K562 (cell line): ENCODE results near the gene CDH3. TPM values are rescaled to one million over a fixed set of nuclear protein-coding genes. Genes with fewer than 3 reads are reported as not detected.

Source experiments
- ATAC-seq: fragments of 200-7000 bp; cut with Tn5 transposase; 3 replicates; pipeline ENCODE4 v1.9.1; 2020; ENCODE audit warnings: moderate library complexity
- BruUV-seq: library from RNA; stranded (reverse); fragments of 400-500 nt; replicated peaks from 2 replicates; lab custom pipeline; 2021; lab: Mats Ljungman, UMichigan
- CTCF ChIA-PET: fragments of 300-600 bp; formaldehyde crosslinking; extraction: SDS; loops from one replicate; lab custom pipeline; 2021; ENCODE audit warnings: low intra/inter-chr PET ratio; lab: Yijun Ruan, JAX
- POLR2A ChIA-PET: fragments of 300-600, 350-650 bp; sonication (Branson Sonifier 250); formaldehyde crosslinking; extraction: SDS; loops from one replicate; lab custom pipeline; 2021; ENCODE audit warnings: antibody characterized with exemption, inconsistent platforms; lab: Yijun Ruan, JAX
- DNase-seq, 4 experiments: peaks; one replicate each; pipeline versions ENCODE4 v3.0.0 to v3.0.0-alpha.2; 2011 to 2018; ENCODE audit warnings: low spot score in 3 of 4, mixed read lengths in 3 of 4; ENCODE audit errors: extremely low read depth in 1 of 4
- FAIRE-seq: peaks from 2 replicates; lab custom pipeline; 2011; peaks lifted over from hg19 to GRCh38; lab: Jason Lieb, UNC
- H2AFZ ChIP-seq: 2 replicates; pipeline ENCODE4 v1.6.0; 2011; ENCODE audit warnings: low read depth, low read length, control low read depth, inconsistent platforms
- H3K27ac ChIP-seq: fragments of 200-600 bp; 3 replicates; pipeline ENCODE4 v1.8.0; 2011; ENCODE audit warnings: low read depth, mild to moderate bottlenecking, control low read depth, inconsistent platforms, low read length, moderate library complexity, mixed read lengths; ENCODE audit errors: extremely low read depth
- H3K27me3 ChIP-seq, 2 experiments: fragments of 300-600 bp in 1 of 2; 2 replicates in 1 of 2; 3 replicates in 1 of 2; pipeline versions ENCODE4 v1.6.0 to v1.8.0; 2011; ENCODE audit warnings: inconsistent platforms in 2 of 2, low read length in 2 of 2, mild to moderate bottlenecking in 1 of 2, mixed read lengths in 1 of 2, moderate library complexity in 1 of 2; ENCODE audit not compliant: control insufficient read depth in 2 of 2, insufficient read depth in 2 of 2
- H3K36me3 ChIP-seq: fragments of 300-600 bp; 3 replicates; pipeline ENCODE4 v1.8.0; 2011; ENCODE audit warnings: mild to moderate bottlenecking, low read length, inconsistent platforms; ENCODE audit not compliant: control insufficient read depth, insufficient read depth
- H3K4me1 ChIP-seq, 2 experiments: fragments of 200-600 bp in 1 of 2; replicated peaks in 1 of 2; 2 replicates in 1 of 2; 3 replicates in 1 of 2; pipeline versions ENCODE4 v1.5.1 to v1.8.0; 2011; ENCODE audit warnings: inconsistent platforms in 2 of 2, low read length in 2 of 2, mild to moderate bottlenecking in 1 of 2, mixed read lengths in 1 of 2, moderate library complexity in 1 of 2; ENCODE audit not compliant: control insufficient read depth in 2 of 2, insufficient read depth in 2 of 2
- H3K4me2 ChIP-seq: 2 replicates; pipeline ENCODE4 v1.6.1; 2011; ENCODE audit warnings: low read length, control low read depth, inconsistent platforms, mixed read lengths; ENCODE audit not compliant: insufficient read depth
- H3K4me3 ChIP-seq: fragments of 200-600 bp; sonication (generic), shearing (Covaris generic); 2 replicates; pipeline ENCODE4 v1.5.1; 2016; ENCODE audit warnings: control low read depth, inconsistent platforms
- H3K79me2 ChIP-seq: fragments of 200-600 bp; 3 replicates; pipeline ENCODE4 v1.8.0; 2011; ENCODE audit warnings: low read length, inconsistent platforms; ENCODE audit not compliant: control insufficient read depth, insufficient read depth
- H3K9ac ChIP-seq, 2 experiments: 2 replicates each; pipeline versions ENCODE4 v1.6.0 to v1.6.1; 2011; ENCODE audit warnings: low read depth in 2 of 2, low read length in 2 of 2, control low read depth in 1 of 2, inconsistent platforms in 1 of 2, mild to moderate bottlenecking in 1 of 2, mixed read lengths in 1 of 2; ENCODE audit not compliant: insufficient read depth in 1 of 2
- H3K9me1 ChIP-seq: one replicate; pipeline ENCODE4 v1.6.0; 2011; ENCODE audit warnings: inconsistent platforms, mild to moderate bottlenecking, low read length, moderate library complexity; ENCODE audit not compliant: control insufficient read depth, insufficient read depth
- H3K9me3 ChIP-seq: replicated peaks from 2 replicates; pipeline ENCODE4 v1.5.1; 2011; ENCODE audit warnings: low read depth, low read length, inconsistent platforms; ENCODE audit not compliant: control insufficient read depth, insufficient read depth
- H4K20me1 ChIP-seq: replicated peaks from 2 replicates; pipeline ENCODE4 v1.6.1; 2011; ENCODE audit warnings: low read length, inconsistent platforms, mixed read lengths; ENCODE audit not compliant: control insufficient read depth, insufficient read depth
- ZNF24 ChIP-seq: fragments of 450-650 bp; IDR thresholded peaks from 2 replicates; pipeline ENCODE4 v1.6.1; 2016
- ZNF655 ChIP-seq: fragments of 250-450 bp; sonication (Bioruptor Pico); IDR thresholded peaks from 2 replicates; pipeline ENCODE4 v1.5.0; 2021
- WGBS: fragments of 100-300 bp; shearing (Covaris generic); methylation state at CpG from one replicate; pipeline ENCODE4 v1.1.6; 2016; ENCODE audit warnings: low coverage, mixed read lengths; ENCODE audit not compliant: insufficient coverage; ENCODE audit errors: missing lambda C conversion rate; 5-methylcytosine and 5-hydroxymethylcytosine counted together
- in situ Hi-C: fragments of 300-500 bp; cut with MboI; formaldehyde crosslinking; loops from 4 replicates; pipeline ENCODE4 v1.15.0; 2018; ENCODE audit warnings: inconsistent platforms, mixed read lengths
- intact Hi-C: fragments of 100-400 bp; cut with micrococcal nuclease; formaldehyde crosslinking; loops from 2 replicates; pipeline ENCODE4 v1.14.2; 2022
- polyA plus RNA-seq, 8 experiments: library from polyadenylated mRNA; depleted of rRNA in 4 of 8; stranded (reverse) in 5 of 8; unstranded in 3 of 8; fragments of >200 nt; fragmentation: Nextera tagmentation in 2 of 8; fragmentation: Illumina TruSeq in 1 of 8; extraction: Ambion mirVana in 2 of 8; extraction: Trizol in 1 of 8; gene quantifications; 2 replicates each; pipeline versions ENCODE4 v1.2.1 to v1.2.3, GENCODE V29; 2011 to 2014; ENCODE audit warnings: inconsistent platforms in 1 of 8, missing spikeins in 1 of 8
- total RNA-seq, 7 experiments: library from RNA; depleted of rRNA in 6 of 7; stranded (reverse); fragments of >200 nt in 6 of 7; fragmentation: Illumina TruSeq in 2 of 7; extraction: Trizol in 2 of 7; gene quantifications; 2 replicates each; pipeline versions ENCODE4 v1.2.1 to v1.2.3, GENCODE V29; 2011 to 2021; ENCODE audit warnings: low replicate concordance in 1 of 7

The CDH3 gene
- total and polyA plus RNA-seq, 9 of the 15 experiments (the other 6 are each of a cell fraction or from before 2014, with no cell fraction given): 0.06 to 0.09 TPM; not detected in 7

GRCh38 chr16:68722119-68723024 is 77.3 kb downstream of the CDH3 start:
- intact Hi-C loops: no loop called here
- ChIA-PET CTCF (interaction anchor here (0.7 kb wide), 1 partner anchor 517 kb away, joined by 3 read pairs; no protein-coding TSS in a partner anchor), POLR2A (interaction anchor here (0.7 to 1.5 kb wide), 2 partner anchors 8 to 16 kb away, joined by 3 to 5 read pairs; no protein-coding TSS in a partner anchor)
- Histone ChIP-seq H3K27me3 (no peaks in the 10 kb centered on the region), H3K9ac (peak overlapping the region in 1 of 2 experiments; percentile 10; a peak in 1 of 4 replicates), H3K9me3 (no peaks in the 10 kb centered on the region), H3K79me2 (no peaks in the 10 kb centered on the region), H3K9me1 (no peaks in the 10 kb centered on the region), H3K36me3 (no peaks in the 10 kb centered on the region), H2AFZ (peak overlapping the region; percentile 5; the same call in 1 of the 2 replicates), H4K20me1 (no peaks in the 10 kb centered on the region), H3K4me1 (peaks cover 8 to 20% of the 10 kb centered on the region in 2 experiments; a peak in 4 of 5 replicates), H3K4me3 (no peak overlapping the region), H3K4me2 (no peak overlapping the region), H3K27ac (no peak overlapping the region)
- FAIRE-seq: no peak
- no peak for DNase-seq
- 68% methylated on average over 12 of the region's 12 CpGs for WGBS
- in situ Hi-C loops: no loop called here
- BruUV-seq: no TSS peak
- TF ChIP-seq ZNF655 (CRISPR knock-in tag): no peak
- TF ChIP-seq ZNF24: peak; percentile 83
- no peak for ATAC-seq
